Measurements from ENCODE around the gene RBL1.
"Not testable (repeated sequence)": the region's sequence is repeated elsewhere in the genome, so short reads cannot be mapped to it uniquely, and the experiment has no call there.

The RBL1 gene

DNA sequence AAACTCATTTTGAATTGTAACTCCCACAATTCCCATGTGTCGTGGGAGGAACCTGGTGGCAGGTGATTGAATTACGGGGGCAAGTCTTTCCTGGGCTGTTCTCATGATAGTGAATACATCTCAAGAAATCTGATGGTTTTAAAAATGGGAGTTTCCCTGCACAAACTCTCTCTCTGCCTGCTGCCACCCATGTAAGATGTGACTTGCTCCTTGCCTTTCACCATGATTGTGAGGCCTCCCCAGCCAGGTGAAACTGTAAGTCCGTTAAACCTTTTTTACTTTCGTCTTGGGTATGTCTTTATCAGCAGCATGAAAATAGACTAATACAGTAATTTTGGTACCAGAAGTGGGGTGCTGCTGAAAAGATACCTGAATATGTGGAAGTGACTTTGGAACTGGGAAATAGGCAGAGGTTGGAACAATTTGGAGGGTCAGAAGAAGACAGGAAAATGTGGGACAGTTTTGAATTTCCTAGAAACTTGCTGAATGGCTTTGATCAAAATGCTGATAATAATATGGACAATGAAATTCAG lies 102.9 kb downstream of the RBL1 start:
- DNase-seq, result no peak

DNA sequence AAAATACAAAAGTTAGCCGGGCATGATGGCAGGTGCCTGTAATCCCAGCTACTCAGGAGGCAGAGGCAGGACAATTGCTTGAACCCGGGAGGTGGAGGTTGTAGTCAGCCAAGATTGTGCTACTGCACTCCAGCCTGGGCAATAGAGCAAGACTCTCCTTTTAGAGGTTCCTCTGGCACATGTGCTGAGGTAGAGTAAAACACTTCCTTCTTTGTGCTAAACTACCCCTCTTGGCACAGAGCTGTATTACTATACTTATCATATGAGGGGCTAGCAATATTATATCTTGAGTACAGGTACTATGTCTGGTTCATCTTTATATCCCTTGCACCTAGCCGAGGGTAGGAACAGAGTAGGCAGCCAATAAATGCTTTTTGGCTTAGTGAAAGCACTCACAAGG lies 104.1 kb downstream of the RBL1 start:
- no peak for DNase-seq

DNA sequence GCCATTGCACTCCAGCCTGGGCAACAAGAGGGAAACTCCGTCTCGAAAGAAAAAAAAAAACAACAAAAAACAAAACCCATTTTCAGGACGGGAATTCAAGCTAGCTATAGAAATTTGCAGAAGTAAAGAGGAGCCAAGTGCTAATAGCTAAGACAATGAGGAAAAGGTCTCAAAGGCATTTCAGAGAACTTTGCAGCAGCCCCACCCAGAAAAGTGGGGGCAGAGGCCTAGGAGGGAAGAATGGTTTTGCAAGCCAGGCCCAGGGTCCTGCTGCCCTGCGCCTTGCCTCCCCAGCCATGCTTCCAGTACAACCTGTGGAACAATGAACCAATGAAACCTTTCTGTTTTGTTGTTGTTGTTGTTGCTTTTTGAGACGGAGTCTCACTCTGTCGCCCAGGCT lies 106.0 kb downstream of the RBL1 start:
- no peak for DNase-seq

DNA sequence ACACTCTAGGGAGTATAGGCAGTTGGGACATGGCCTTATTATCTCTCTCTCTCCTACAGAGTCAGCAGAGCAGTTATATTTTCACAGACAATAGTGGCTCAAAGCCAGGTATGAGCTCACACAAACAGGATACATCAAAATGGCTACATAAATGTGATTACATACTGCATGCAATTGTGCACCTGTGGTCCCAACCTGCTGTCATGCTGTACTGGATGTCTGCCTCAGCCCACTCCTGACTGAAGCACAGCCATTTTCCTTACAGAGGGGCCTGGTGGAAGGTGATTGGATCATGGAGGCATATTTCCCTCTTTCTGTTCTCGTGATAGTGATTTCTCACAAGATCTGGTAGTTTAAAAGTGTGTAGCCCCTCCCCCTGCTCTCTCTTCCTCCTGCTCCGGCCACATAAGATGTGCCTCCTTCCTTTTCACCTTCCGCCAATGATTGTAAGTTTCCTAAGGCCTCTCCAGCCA lies 107.3 kb downstream of the RBL1 start:
- no peak for DNase-seq

DNA sequence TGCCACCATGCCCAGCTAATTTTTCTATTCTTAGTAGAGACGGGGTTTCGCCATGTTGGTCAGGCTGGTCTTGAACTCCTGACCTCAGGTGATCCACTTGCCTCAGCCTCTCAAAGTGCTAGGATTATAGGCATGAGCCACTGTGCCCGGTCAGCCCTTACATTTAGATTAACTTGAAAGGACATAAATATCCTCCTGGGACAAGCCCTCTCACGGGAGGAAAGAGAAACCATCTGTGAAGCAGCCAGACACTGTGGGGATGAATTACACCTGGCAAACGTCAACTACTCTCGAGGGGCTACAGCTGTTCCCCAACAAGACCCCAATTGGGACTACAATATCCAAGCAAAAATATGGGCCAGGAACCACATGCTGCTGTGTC lies 111.5 kb downstream of the RBL1 start:
- DNase-seq, result no peak

DNA sequence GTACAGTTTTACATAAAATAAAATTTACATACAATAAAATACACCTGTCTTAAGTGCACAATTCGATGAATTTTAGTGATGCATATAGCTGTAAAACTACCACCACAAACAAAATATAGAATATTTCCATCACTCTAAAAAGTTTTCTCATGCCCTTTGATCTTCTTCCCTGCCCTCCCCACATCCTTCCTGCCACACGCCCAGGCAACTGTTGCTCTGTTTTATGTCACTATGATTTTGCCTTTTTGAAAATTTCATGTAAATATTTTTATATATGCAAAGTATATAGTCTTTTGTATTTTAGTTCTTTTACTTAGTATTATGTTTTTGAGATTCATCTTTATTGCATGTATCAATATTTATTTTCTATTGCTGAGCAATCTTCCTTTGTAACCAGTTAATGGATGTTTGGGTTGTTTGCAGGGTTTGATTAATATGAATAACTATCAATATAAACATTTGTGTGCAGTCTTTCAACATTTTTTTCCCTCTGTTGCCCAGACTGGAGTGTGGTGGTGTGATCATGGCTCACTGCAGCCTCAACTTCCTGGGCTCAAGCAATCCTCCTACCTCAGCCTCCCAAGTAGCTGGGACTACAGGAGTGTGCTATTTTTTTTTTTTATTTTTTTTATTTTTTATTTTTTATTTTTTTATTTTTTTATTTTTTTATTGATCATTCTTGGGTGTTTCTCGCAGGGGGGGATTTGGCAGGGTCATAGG lies 120.5 kb downstream of the RBL1 start:
- DNase-seq, result no peak

DNA sequence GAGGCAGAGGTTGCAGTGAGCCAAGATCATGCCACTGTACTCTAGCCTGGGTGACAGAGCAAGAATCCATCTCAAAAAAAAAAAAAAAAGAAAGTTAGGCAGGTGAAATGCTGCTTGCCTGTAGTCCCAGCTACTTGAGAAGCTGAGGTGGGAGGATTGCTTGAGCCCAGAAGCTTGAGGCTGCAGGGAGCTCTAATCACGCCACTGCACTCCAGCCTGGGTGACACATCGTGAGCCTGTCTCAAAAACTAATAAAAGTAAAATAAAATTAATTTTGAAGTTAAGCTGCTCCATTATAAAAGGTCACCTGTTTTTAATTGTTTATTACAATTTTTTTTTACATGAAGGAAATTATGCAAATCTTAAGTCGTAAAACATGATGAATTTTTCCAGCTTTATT lies 121.1 kb downstream of the RBL1 start:
- no peak for DNase-seq

DNA sequence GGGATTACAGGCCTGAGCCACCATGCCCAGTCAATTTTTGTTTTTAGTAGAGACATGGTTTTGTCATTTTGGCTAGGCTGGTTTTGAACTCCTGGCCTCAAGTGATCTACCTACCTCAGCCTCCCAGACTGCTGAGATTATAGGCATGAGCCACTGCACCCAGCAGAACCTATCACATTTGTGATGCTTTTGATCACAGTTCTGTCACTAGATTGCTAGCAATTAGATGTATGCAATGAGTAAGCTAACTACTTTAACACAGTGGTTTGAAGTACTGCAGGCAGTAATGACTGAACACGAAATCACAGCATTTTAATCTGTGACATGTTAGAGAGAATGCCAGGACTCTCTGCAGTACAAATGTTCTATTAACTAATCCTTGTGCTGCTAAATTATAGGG lies 124.7 kb downstream of the RBL1 start:
- no peak for DNase-seq

DNA sequence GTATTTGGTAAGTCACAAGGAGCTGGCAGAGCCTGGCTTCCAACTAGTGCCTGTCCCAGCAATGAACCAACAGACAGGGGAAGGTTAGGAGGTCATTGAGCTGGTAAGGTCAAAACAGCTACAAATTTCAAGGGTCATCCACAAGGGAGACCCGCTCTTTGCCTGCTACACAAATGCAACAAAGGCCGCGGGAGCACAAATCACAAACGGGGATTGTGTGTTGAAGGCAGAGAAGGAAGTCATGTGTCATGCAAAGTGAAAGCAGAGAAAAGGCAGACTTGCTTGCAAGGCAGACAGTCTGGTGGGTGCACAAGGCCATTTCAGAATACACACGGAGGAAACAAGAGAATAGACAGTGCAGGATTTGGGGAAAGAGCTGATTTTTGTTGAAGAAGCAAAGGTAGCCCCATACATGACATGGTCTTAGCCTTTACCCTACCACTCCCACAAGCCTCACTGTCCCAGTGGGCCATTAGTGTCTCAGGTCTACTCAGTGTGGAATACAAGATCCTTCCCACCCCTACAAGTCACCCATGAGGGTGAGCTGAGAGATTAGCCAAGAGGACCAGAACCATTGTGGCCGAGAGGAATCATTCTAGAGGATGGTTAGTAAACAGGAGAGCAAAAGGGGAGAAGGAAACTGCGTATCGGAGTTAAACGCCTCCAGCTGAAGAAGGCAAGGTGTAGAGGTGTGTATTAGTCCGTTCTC lies 126.2 kb downstream of the RBL1 start:
- no peak for DNase-seq

DNA sequence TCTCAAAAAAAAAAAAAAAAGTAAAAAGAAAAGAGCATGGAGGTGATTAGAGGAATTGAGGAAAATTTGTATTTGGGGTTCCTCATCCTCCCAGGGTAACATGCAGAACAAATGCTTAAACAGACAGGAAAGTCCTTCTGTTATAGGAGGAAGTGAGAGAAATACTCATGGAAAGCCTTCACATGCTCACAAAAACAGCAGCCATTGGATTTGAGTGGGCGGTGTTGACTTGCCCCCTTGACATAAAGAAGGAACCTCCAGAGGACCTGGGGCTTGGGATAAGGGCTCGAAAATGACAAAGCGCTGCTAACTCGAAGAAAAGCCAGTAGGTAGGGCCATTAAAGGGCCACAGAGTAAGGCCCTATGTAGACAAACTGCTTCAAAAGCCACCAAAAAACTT lies 126.7 kb downstream of the RBL1 start:
- DNase-seq, result no peak

DNA sequence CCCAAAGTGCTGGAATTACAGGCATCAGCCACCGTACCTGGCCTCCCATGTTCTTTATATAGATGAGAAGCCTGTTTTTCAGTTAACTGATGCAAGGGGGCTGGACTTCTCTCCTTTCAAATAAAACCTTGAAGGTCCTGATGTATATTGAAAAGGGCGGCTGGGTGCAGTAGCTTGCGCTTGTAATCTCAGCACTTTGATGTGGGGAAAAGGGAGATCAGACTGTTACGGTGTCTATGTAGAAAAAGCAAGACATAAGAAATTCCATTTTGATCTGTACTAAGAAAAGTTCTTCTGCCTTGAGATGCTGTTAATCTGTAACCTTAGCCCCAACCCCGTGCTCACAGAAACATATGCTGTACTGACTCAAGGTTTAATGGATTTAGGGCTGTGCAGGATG lies 128.2 kb downstream of the RBL1 start:
- no peak for DNase-seq

DNA sequence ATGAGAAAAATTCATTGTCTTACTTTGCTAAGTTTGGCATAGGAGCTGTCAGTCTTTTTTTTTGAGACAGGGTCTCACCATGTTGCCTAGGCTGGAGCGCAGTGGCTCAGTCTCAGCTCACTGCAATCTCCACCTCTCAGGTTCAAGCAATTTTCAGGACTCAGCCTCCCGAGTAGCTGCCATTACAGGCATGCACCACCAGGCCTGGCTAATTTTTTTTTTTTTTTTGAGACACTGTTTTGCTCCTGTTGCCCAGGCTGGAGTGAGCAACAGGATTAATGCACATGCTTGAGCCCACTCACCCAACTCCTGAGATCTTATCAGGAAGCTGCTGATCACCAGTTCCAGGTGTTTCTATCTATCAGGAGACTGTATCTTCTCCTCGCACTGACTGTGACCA lies 128.8 kb downstream of the RBL1 start:
- not testable (repeated sequence) for DNase-seq

DNA sequence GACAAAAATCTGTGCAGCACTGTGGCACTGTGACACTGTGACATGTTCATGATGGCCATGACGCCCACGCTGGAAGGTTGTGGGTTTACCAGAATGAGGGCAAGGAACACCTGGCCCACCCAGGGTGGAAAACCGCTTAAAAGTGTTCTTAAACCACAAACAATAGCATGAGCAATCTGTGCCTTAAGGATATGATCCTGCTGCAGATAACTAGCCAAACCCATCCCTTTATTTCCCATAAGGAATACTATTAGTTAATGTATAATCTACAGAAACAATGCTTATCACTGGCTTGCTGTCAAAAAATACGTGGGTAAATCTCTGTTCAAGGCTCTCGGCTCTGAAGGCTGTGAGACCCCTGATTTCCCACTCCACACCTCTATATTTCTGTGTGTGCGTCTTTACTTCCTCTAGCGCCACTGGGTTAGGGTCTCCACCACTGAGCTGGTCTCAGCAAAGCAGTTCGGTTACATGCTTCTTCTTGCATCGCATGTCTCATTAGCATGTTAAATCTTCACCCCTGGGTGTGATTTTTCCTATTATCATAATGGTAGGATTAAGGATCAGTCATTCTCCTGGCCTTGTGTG lies 133.3 kb downstream of the RBL1 start:
- DNase-seq, result not testable (repeated sequence)

DNA sequence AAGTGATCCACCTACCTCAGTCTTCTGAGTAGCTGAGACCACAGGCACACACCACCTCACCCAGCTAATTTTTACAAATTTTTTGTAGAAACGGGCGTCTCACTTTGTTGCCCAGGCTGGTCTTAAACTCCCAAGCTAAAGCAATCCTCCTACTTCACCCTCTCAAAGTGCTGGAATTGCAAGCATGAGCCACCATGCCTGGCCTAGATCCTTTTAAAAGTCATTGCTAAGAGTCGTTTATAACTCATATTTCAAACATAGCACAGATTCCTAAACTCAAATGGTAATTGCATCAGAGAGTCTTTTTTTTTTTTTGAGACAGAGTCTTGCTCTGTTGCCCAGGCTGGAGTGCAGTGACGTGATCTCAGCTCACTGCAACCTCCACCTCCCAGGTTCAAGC lies 136.6 kb downstream of the RBL1 start:
- DNase-seq, result no peak

DNA sequence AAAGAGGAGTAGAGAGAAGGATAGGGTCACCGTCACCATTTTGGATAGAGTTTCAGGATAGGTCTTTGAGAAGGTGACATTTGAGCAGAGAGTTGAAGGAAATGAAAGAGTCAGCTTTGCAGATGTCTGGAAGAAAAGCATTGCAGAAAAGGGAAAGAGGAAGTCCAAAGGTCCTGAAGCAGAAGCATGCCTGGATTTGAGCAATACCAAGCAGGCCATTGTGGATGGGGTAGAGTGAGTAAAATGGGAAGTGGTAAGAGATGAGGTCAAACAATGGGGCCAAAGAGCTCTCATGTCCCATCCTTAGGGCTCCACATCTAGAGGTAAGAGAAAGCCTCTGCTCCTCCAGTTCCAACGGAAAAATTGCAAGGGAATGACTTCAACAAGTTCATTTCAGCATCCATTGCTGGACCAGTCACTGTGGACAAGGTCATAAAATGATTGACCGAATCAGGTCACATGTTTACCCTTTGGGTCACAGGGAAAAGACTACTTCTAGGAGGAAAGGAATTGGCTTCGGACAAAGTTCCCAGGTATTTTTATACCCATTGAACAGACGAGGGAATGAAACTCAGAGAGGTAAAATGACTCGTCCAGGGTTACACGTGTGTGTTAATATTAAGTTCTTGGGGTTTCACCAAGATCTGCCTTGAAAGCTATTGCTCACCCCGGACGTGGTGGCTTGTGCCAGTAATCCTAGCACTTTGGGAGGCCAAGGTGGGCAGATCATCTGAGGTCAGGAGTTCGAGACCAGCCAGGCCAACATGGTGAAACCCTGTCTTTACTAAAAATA lies 137.7 kb downstream of the RBL1 start:
- no peak for DNase-seq

DNA sequence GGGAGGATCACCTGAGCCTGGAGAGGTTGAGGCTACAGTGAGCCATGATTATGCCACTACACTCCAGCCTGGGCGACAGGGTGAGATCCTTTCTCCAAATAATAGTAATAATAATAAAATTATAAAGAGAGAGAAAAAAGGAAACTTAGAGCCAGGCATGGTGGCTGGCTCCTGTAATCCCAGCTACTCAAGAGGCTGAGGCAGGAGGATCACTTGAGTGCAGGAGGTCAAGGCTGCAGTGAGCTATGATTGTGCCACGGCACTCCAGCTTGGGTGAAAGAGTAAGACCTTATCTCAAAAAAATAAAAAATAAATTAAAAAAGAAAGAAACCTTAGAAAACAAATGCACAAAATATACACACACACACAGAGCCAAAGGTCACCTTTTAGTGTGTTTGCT lies 139.1 kb downstream of the RBL1 start:
- DNase-seq, result no peak

DNA sequence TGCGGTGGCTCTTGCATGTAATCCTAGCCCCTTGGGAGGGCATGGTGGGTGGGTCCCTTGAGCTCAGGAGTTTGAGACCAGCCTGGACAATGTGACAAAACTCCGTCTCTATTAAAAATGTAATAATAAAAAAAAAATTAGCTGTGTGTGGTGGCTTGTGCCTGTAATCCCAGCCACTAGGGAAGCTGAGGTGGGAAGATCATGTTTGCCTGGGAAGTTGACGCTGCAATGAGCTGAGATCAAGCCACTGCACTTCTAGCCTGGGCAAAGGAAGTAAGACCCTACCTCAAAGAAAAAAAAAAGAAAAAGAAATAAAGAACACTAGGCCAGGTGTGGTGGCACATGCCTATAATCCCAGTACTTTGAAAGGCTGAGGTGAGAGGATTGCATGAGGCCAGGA lies 139.8 kb downstream of the RBL1 start:
- DNase-seq, result no peak

DNA sequence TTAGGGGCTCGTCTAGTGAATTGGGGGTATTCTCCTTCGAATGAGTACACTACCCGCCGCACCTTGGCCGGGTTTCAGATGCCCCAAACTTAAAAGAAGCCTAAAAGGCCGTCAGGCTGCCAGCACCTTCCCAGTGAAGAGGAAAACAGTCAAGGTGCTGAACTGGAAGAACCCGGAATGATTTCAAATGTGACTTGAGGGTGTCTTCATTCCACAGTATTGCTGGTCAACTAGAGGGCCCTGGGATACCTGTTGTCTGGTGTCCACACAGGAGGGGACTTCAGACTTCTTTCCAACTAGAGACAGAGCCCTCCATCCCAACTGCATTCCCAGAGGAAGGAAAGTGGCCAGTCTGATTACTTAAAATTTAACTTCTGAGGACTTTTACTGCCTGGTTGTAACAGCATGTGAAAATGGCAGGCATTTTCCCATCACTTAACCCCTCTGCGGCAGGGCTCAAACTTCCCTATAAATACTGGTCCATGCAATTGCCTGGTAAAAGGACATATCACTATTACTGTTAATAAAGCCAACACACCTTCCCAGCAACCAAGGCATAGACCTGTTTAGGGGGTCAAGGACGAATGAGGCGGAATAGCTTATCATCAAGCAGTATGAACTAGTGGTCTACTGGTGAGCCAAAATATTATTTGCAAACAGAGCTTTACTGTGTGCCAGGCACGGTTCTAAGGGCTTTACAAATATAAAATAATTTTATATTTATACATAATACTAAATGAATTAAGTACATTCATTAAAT lies 143.6 kb downstream of the RBL1 start:
- DNase-seq, result no peak

DNA sequence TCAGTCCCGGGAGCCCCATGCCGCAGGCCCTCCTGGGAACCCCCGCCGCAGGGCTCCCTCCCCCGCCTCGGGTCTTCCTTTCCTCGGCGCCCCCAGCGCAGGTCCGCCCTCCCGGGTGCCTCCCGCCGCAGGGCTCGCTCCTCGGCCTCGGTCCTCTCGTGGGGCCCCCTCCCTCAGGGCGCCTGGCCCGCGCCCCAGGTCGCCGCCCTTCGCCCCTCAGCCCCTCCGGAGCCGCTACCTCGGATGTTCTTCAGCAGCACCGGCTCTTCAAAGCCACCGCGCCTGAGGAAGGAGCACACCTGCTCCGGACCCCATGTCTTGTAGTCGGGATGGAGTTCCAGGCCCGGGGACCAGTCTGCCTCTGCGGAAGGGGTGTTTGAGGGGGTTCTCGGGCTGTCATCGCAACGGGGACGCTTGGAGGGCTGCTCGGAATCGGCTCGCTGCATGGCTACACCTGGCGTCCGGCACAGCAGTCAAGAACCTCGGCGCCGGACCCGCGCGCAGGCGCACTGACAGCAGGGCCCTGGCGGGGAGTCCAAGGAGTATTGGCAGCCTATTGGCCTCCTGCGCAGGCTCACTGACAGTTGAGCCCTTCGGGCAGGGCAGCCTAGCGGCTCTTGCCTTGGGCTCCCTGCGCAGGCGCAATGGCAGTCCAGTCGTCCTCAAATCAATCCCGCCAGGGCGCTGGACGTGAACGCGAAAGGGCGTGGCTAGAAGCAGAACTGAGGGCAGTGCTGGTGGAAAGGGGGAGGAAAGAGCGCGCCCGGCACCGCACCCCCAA lies 144.4 kb downstream of the RBL1 start, which contains the start of gene SAMHD1:
TSS of gene SAMHD1 (minus strand) at position 511 of the 781 bp plus-strand sequence. CDS start at position 446, 65 bp downstream.
- peak; percentile 96 for DNase-seq

DNA sequence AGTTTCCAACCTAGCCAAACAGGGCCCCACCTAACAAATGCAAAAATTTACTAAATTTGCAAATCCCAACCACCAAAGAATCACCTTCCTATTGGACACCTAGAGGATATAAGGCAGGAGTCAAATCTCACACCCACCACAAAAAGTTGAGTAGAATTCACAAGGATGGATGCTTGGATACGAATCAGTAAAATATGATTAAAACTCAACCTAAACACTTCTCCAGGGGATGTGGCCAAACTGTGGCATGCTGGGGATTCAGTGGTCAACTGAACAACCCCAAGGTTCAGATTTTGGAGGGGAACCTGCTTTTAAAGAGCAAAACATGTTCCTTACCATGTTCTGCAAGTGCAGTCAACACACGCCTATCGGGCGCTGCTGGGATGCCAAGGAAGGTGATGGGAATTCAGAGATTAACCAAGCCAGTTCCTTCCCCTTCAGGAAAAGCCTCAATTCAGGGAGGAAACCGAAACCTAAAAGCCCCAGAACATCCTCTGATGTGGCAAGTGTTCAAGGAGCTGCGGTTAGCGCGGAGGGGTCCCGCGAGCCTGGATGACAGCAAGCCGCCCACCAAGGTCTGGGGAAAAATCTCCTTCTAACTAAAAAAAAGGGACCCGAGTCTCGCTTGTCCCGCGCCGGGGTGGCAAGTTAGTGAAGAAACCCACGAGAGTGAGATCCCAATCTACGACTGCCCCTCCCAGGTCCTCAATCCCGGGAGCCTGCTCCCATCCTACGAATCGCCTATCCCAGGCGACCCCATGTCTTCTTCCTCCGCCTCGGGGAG lies 145.2 kb downstream of the RBL1 start:
- no peak for DNase-seq
